ENCODE measurements around the gene PRR19. TPM values are rescaled to one million over a fixed set of nuclear protein-coding genes. Genes with fewer than 3 reads are reported as not detected.

The PRR19 gene
- total RNA-seq, 1 experiment from 2014 or later, result 3.2 TPM

DNA sequence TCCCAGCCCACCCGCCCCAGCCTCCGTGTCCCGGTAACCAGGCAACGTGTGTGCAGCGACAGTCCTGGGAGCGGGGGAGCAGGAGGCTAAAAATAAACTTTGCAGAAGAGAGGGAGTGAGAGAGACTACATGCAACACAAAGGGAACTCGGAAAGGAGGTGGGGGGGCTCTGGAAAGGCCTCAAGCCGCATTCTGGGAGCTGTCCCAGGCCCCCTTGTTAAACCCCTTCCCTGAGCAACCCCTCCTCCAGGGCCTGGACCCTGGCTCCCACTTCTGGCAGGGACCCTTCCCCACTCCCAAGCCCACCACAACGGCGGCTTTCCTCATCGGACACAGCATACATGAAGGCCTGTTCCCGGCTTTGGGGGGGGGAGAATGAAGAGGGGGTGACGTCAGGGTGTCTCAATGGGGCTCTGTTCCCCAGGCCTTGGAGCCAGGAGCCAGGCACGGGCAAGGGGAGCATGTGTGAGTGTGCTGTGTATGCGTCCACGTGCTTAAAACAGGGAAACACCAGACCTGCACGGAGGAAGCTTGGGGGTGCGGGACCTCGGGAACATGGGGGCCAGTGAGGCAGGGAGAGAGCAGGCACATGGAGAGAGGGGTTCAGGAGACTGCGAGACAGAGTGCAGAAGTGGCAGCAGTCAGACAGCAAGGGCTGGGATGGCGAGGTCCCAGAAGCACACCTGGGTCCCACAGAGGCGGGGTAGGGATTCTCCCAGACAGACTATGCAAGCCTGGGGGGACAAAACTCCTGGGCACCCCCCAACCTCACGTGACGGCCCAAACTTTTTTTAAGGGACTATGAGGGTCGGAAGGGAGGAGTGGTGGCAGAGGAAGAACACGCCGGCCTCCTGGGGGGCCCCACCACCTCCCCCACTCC is 49.3 kb upstream of the PRR19 start:
- Histone ChIP-seq H2BK20ac (ENCODE audit: low read depth, low read length, poor library complexity, severe bottlenecking) (no peak overlapping the region), H4K20me1 (ENCODE audit: control insufficient read depth, insufficient read depth, insufficient read length) (no peaks in the 10 kb centered on the region), H2BK15ac (ENCODE audit: low read depth, low read length) (no peak overlapping the region), H2BK12ac (ENCODE audit: insufficient read length, low read depth, low read length) (no peak overlapping the region), H4K5ac (ENCODE audit: insufficient read length, low read depth, low read length) (no peak overlapping the region), H3K23me2 (ENCODE audit: insufficient read length, low read depth, low read length, poor library complexity, severe bottlenecking) (peaks cover 14% of the 10 kb centered on the region), H3K4me1 (ENCODE audit: insufficient read depth, low read length) (peaks cover 6% of the 10 kb centered on the region; the same call in 1 of the 2 replicates), H3K4me2 (ENCODE audit: insufficient read depth, insufficient read length, low read length) (peak overlapping the region; percentile 54), H3K27ac (ENCODE audit: insufficient read length, low read depth, low read length) (no peak overlapping the region), H3K9ac (ENCODE audit: extremely low read depth, insufficient read length, low read length) (no peak overlapping the region), H3K27me3 (ENCODE audit: insufficient read depth, low read length) (no peaks in the 10 kb centered on the region), H4K91ac (ENCODE audit: insufficient read length, low read depth, low read length) (no peak overlapping the region), H2BK120ac (ENCODE audit: low read depth, low read length, poor library complexity, severe bottlenecking) (no peak overlapping the region), H2BK5ac (ENCODE audit: insufficient read length, low read length) (no peak overlapping the region), H3K14ac (ENCODE audit: insufficient read depth, low read length) (peak overlapping the region; percentile 60), H2AK5ac (ENCODE audit: insufficient read length, low read length) (no peak overlapping the region), H3K4ac (ENCODE audit: low read depth, low read length) (no peak overlapping the region), H3K18ac (ENCODE audit: insufficient read length, low read depth, low read length) (no peak overlapping the region), H3K9me3 (ENCODE audit: control insufficient read depth, low read depth, low read length) (no peaks in the 10 kb centered on the region), H3K56ac (ENCODE audit: insufficient read length, low read depth, low read length) (no peak overlapping the region), H4K8ac (replicated peaks; ENCODE audit: insufficient read length, low read depth, low read length) (no peak overlapping the region), H3K79me1 (ENCODE audit: insufficient read depth, low read depth, low read length, poor library complexity, severe bottlenecking) (no peaks in the 10 kb centered on the region), H3K23ac (ENCODE audit: insufficient read length, low read depth, low read length) (no peak overlapping the region), H2AFZ (ENCODE audit: low read length) (no peak overlapping the region), H3T11ph (ENCODE audit: low read length) (no peak overlapping the region), H3K79me2 (ENCODE audit: insufficient read depth, low read length) (peaks cover 5% of the 10 kb centered on the region; the same call in 1 of the 2 replicates)
- Mint-ChIP-seq H3K27me3 (ENCODE audit: low read depth) (peaks cover 14% of the 10 kb centered on the region), H3K4me3 (peak overlapping the region; percentile 87 to 92), H3K27ac (peak overlapping the region; percentile 80 to 98 (median 94)), H3K9me3 (no peaks in the 10 kb centered on the region), H3K4me1 (peaks cover 22 to 40% of the 10 kb centered on the region in 2 experiments), H3K36me3 (ENCODE audit: insufficient read depth in 1 of 3, low read depth in 3 of 3) (peaks cover 5 to 22% (median 18%) of the 10 kb centered on the region in 3 experiments; a peak in 6 of 7 replicates)
- no CpG with 5 or more reads among the region's 27 CpGs for WGBS (ENCODE audit: extremely low coverage, insufficient read length, low lambda C conversion rate)
- TF ChIP-seq, protein P1, sequence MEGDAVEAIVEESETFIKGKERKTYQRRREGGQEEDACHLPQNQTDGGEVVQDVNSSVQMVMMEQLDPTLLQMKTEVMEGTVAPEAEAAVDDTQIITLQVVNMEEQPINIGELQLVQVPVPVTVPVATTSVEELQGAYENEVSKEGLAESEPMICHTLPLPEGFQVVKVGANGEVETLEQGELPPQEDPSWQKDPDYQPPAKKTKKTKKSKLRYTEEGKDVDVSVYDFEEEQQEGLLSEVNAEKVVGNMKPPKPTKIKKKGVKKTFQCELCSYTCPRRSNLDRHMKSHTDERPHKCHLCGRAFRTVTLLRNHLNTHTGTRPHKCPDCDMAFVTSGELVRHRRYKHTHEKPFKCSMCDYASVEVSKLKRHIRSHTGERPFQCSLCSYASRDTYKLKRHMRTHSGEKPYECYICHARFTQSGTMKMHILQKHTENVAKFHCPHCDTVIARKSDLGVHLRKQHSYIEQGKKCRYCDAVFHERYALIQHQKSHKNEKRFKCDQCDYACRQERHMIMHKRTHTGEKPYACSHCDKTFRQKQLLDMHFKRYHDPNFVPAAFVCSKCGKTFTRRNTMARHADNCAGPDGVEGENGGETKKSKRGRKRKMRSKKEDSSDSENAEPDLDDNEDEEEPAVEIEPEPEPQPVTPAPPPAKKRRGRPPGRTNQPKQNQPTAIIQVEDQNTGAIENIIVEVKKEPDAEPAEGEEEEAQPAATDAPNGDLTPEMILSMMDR (conservative IDR thresholded peaks at IDR 0.05), result no peak
- no peak for DNase-seq
